Mucosa of descending colon (tissue), 3 donors: Measurements from ENCODE around the gene PDE8A. TPM values are rescaled to one million over a fixed set of nuclear protein-coding genes. Genes with fewer than 3 reads are reported as not detected.

ENCODE experiments used
- ATAC-seq: fragments of 200-7000 bp; cut with Tn5 transposase; one replicate; pipeline ENCODE4 v1.9.1; 2020; ENCODE audit warnings: mild to moderate bottlenecking, moderate library complexity
- DNase-seq, 3 donors: peaks; one replicate each; pipeline ENCODE4 v3.0.0-alpha.2; 2020
- H3K36me3 ChIP-seq: fragments of 200-600 bp; one replicate; pipeline ENCODE4 v1.8.0; 2021; ENCODE audit warnings: low read depth, mild to moderate bottlenecking
- H3K4me1 ChIP-seq: fragments of 200-600 bp; one replicate; pipeline ENCODE4 v1.8.0; 2021; ENCODE audit warnings: low read depth, mild to moderate bottlenecking
- H3K4me3 ChIP-seq: fragments of 200-600 bp; one replicate; pipeline ENCODE4 v1.8.0; 2021; ENCODE audit warnings: mild to moderate bottlenecking
- H3K9me3 ChIP-seq: fragments of 200-600 bp; one replicate; pipeline ENCODE4 v1.8.0; 2021; ENCODE audit warnings: mild to moderate bottlenecking
- CTCF ChIP-seq: fragments of 200-600 bp; IDR thresholded peaks from one replicate; pipeline ENCODE4 v1.8.0; 2022; ENCODE audit warnings: antibody characterized with exemption, mild to moderate bottlenecking
- intact Hi-C, 2 donors: fragments of 100-400 bp; cut with DNase I in 1 of 2; cut with micrococcal nuclease in 1 of 2; formaldehyde crosslinking; loops; one replicate each; pipeline versions ENCODE4 v1.11.0 to v1.11.1; 2022; cut with DNase I, micrococcal nuclease
- total RNA-seq, 3 donors: library from RNA; stranded (reverse); fragmentation: NEBNext Ultra II Directional in 2 of 3; extraction: Animal tissue kit (Norgen Biotek cat#: 25700) in 2 of 3; gene quantifications; one replicate each; pipeline versions ENCODE4 v1.2.1 to v1.2.4, GENCODE V29; 2021 to 2023
- donor health status: DM: no; HTN: no; CAD: no; lungs with moderate emphysema.
- donor health status: DM: no; HTN: no; CAD: no.
- donor health status: DM: no; HTN: yes; CAD: no.

PDE8A gene
- total RNA-seq, 3 donors from 2014 or later: 79.7 to 117 (median 98.3) TPM

GRCh38 chr15:85000937-85001336 is 19.3 kb downstream of the PDE8A start:
- H3K9me3 ChIP-seq: no peaks in the 10 kb centered on the region
- DNase-seq: no peak
- no peak for TF ChIP-seq CTCF
- peaks cover 30% of the 10 kb centered on the region for H3K4me1 ChIP-seq
- no peak overlapping the region for H3K4me3 ChIP-seq
- intact Hi-C loops: no loop called here
- no peaks in the 10 kb centered on the region for H3K36me3 ChIP-seq
- ATAC-seq: peak; percentile 71

GRCh38 chr15:85002517-85002916 is 20.9 kb downstream of the PDE8A start:
- no peaks in the 10 kb centered on the region for H3K9me3 ChIP-seq
- intact Hi-C loops: no loop called here
- peaks cover 40% of the 10 kb centered on the region for H3K4me1 ChIP-seq
- ATAC-seq (no peak), DNase-seq (no peak)
- no peak overlapping the region for H3K4me3 ChIP-seq
- no peak for TF ChIP-seq CTCF
- H3K36me3 ChIP-seq: no peaks in the 10 kb centered on the region

GRCh38 chr15:85003593-85004312 is 22.1 kb downstream of the PDE8A start:
- no peaks in the 10 kb centered on the region for H3K9me3 ChIP-seq
- intact Hi-C loops: no loop called here
- no peaks in the 10 kb centered on the region for H3K36me3 ChIP-seq
- ATAC-seq (no peak), DNase-seq (no peak)
- peaks cover 53% of the 10 kb centered on the region for H3K4me1 ChIP-seq
- no peak overlapping the region for H3K4me3 ChIP-seq
- no peak for TF ChIP-seq CTCF

GRCh38 chr15:85004550-85004949 is 22.9 kb downstream of the PDE8A start:
- Histone ChIP-seq H3K4me1 (peaks cover 54% of the 10 kb centered on the region), H3K4me3 (no peak overlapping the region), H3K36me3 (no peaks in the 10 kb centered on the region), H3K9me3 (no peaks in the 10 kb centered on the region)
- no peak for DNase-seq
- intact Hi-C loops: no loop called here
- no peak for ATAC-seq
- no peak for TF ChIP-seq CTCF

- DNase-seq (no peak), ATAC-seq (no peak)
- TF ChIP-seq CTCF: no peak
- intact Hi-C loops: no loop called here
- no peaks in the 10 kb centered on the region for H3K9me3 ChIP-seq
- no peaks in the 10 kb centered on the region for H3K36me3 ChIP-seq
- no peak overlapping the region for H3K4me3 ChIP-seq
- H3K4me1 ChIP-seq: peaks cover 55% of the 10 kb centered on the region
Measured at GRCh38 chr15:85005319-85005718, 23.7 kb downstream of the PDE8A start.
